SU-DHL-6 (cell line): ENCODE measurements around the gene PHTF1.

Experiments used
- H2AFZ ChIP-seq: fragments of 200-600 bp; sonication (generic); 2 replicates; pipeline ENCODE4 v1.6.1; 2014; ENCODE audit warnings: low read depth, mild to moderate bottlenecking, moderate library complexity, mixed read lengths, antibody characterized with exemption, low read length; ENCODE audit not compliant: severe bottlenecking
- H3F3A ChIP-seq: fragments of 200-600 bp; shearing (Covaris generic); 2 replicates; pipeline ENCODE4 v1.6.0; 2016; ENCODE audit warnings: antibody characterized with exemption, mild to moderate bottlenecking; ENCODE audit not compliant: insufficient read depth
- H3K27ac ChIP-seq: fragments of 200-600 bp; sonication (generic); 2 replicates; pipeline ENCODE4 v1.5.1; 2016; ENCODE audit warnings: low read depth, mild to moderate bottlenecking, low read length, moderate library complexity, mixed read lengths
- H3K27me3 ChIP-seq: fragments of 200-600 bp; sonication (generic), shearing (Covaris generic); 2 replicates; pipeline ENCODE4 v1.6.0; 2014; ENCODE audit warnings: mild to moderate bottlenecking, low read length
- H3K36me3 ChIP-seq: fragments of 200-600 bp; sonication (generic); 2 replicates; pipeline ENCODE4 v1.6.1; 2014; ENCODE audit warnings: mild to moderate bottlenecking, low read length, mixed read lengths
- H3K4me2 ChIP-seq: fragments of 300-600, 200-600 bp; shearing (Covaris generic), sonication (generic); 2 replicates; pipeline ENCODE4 v1.6.0; 2014; ENCODE audit warnings: low read length, low read depth, mild to moderate bottlenecking; ENCODE audit not compliant: poor library complexity, severe bottlenecking
- H3K4me3 ChIP-seq: fragments of 200-600 bp; sonication (generic); 2 replicates; pipeline ENCODE4 v1.5.1; 2014; ENCODE audit warnings: antibody characterized with exemption, low read length, mild to moderate bottlenecking, mixed read lengths; ENCODE audit not compliant: insufficient read depth, poor library complexity, severe bottlenecking
- H3K79me2 ChIP-seq: fragments of 200-600 bp; sonication (generic); 2 replicates; pipeline ENCODE4 v1.6.1; 2014; ENCODE audit warnings: mild to moderate bottlenecking, low read length, moderate library complexity; ENCODE audit not compliant: insufficient read depth
- H3K9ac ChIP-seq: fragments of 200-600 bp; sonication (generic); 2 replicates; pipeline ENCODE4 v1.7.0; 2014; ENCODE audit warnings: mild to moderate bottlenecking, low read length
- H3K9me2 ChIP-seq: fragments of 200-600 bp; sonication (generic); replicated peaks from 2 replicates; pipeline ENCODE4 v1.6.1; 2014; ENCODE audit warnings: low read length; ENCODE audit not compliant: insufficient read depth
- H3K9me3 ChIP-seq: fragments of 200-600 bp; sonication (generic); 2 replicates; pipeline ENCODE4 v1.6.1; 2014; ENCODE audit warnings: low read length, mixed read lengths; ENCODE audit not compliant: insufficient read depth
- H4K20me1 ChIP-seq: fragments of 200-600 bp; sonication (generic); 2 replicates; pipeline ENCODE4 v1.6.1; 2014; ENCODE audit warnings: low read depth, mild to moderate bottlenecking, antibody characterized with exemption, low read length, moderate library complexity, mixed read lengths
- EZH2phosphoT487 ChIP-seq: fragments of 200-600 bp; sonication (generic), shearing (Covaris generic); conservative IDR thresholded peaks from 2 replicates; pipeline ENCODE4 v1.6.1; 2018; ENCODE audit warnings: mild to moderate bottlenecking, antibody characterized with exemption, low read length, moderate library complexity, mixed read lengths
- TF ChIP-seq, protein P1 (sequence below): fragments of 200-600 bp; sonication (generic); IDR thresholded peaks from one replicate; pipeline ENCODE4 v1.5.1; 2017; ENCODE audit warnings: antibody characterized with exemption, mild to moderate bottlenecking, low read length, moderate library complexity; ENCODE audit not compliant: insufficient read depth, poor library complexity, severe bottlenecking

Gene PHTF1

GRCh38 chr1:113659556-113659955 is 99.7 kb downstream of the PHTF1 start:
- H4K20me1 ChIP-seq, result no peaks in the 10 kb centered on the region

DNA sequence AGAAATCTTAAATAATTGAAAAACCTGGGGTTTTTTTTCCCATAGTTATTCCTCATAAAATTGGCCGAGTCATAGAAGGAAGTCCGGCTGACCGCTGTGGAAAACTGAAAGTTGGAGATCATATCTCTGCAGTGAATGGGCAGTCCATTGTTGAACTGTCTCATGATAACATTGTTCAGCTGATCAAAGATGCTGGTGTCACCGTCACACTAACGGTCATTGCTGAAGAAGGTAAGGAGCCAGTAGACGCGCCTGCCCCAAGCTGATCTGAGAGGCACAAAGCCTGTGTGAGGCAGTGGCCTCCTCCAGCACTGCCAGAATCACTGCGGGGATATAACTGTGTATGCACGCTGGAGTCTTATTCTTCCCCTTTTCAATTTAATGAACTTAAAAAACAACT is 100.3 kb downstream of the PHTF1 start:
- Histone ChIP-seq H3K9me3 (no peaks in the 10 kb centered on the region), H3K79me2 (no peaks in the 10 kb centered on the region), H3K9me2 (no peaks in the 10 kb centered on the region), H2AFZ (no peak overlapping the region), H3K27me3 (no peaks in the 10 kb centered on the region), H3K9ac (no peak overlapping the region), H3K4me3 (no peak overlapping the region), H3K4me2 (no peak overlapping the region), H3K27ac (no peak overlapping the region), H4K20me1 (no peaks in the 10 kb centered on the region), H3K36me3 (no peaks in the 10 kb centered on the region), H3F3A (no peaks in the 10 kb centered on the region)
- TF ChIP-seq, protein P1, sequence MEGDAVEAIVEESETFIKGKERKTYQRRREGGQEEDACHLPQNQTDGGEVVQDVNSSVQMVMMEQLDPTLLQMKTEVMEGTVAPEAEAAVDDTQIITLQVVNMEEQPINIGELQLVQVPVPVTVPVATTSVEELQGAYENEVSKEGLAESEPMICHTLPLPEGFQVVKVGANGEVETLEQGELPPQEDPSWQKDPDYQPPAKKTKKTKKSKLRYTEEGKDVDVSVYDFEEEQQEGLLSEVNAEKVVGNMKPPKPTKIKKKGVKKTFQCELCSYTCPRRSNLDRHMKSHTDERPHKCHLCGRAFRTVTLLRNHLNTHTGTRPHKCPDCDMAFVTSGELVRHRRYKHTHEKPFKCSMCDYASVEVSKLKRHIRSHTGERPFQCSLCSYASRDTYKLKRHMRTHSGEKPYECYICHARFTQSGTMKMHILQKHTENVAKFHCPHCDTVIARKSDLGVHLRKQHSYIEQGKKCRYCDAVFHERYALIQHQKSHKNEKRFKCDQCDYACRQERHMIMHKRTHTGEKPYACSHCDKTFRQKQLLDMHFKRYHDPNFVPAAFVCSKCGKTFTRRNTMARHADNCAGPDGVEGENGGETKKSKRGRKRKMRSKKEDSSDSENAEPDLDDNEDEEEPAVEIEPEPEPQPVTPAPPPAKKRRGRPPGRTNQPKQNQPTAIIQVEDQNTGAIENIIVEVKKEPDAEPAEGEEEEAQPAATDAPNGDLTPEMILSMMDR, result no peak
- TF ChIP-seq EZH2phosphoT487, result no peak

More at GRCh38 chr1:113659556-113659955, 99.7 kb downstream of the PHTF1 start:
- Histone ChIP-seq H3K4me3 (no peak overlapping the region), H3K9me3 (no peaks in the 10 kb centered on the region), H3K4me2 (no peak overlapping the region), H3K9me2 (no peaks in the 10 kb centered on the region), H3F3A (no peaks in the 10 kb centered on the region), H2AFZ (no peak overlapping the region), H3K9ac (no peak overlapping the region), H3K27ac (no peak overlapping the region), H3K27me3 (no peaks in the 10 kb centered on the region), H3K36me3 (no peaks in the 10 kb centered on the region), H3K79me2 (no peaks in the 10 kb centered on the region)
- TF ChIP-seq, protein P1, result no peak
- TF ChIP-seq EZH2phosphoT487, result no peak

GRCh38 chr1:113657556-113658063 is 101.7 kb downstream of the PHTF1 start:
- H3K4me2 ChIP-seq, result no peak overlapping the region
- H3K9ac ChIP-seq, result no peak overlapping the region
- H3K36me3 ChIP-seq, result no peaks in the 10 kb centered on the region
- no peaks in the 10 kb centered on the region for H3K9me3 ChIP-seq
- H4K20me1 ChIP-seq, result no peaks in the 10 kb centered on the region
- no peaks in the 10 kb centered on the region for H3K9me2 ChIP-seq
- no peak overlapping the region for H3K27ac ChIP-seq
- H3K27me3 ChIP-seq, result no peaks in the 10 kb centered on the region
- H3K79me2 ChIP-seq, result no peaks in the 10 kb centered on the region
- H3K4me3 ChIP-seq, result no peak overlapping the region
- H3F3A ChIP-seq, result no peaks in the 10 kb centered on the region
- H2AFZ ChIP-seq, result no peak overlapping the region
- no peak for TF ChIP-seq EZH2phosphoT487
- TF ChIP-seq, protein P1, result no peak
